ENCODE results near the gene GMPR2.
A peak's percentile ranks its signal among the peaks of the same experiment; 100 is the strongest.

Gene GMPR2

GRCh38 chr14:24207104-24207551, 25.6 kb upstream of the GMPR2 start:
- Histone ChIP-seq H3K9ac (ENCODE audit: low read depth, low read length, poor library complexity) (no peak overlapping the region), H4K91ac (ENCODE audit: low read depth, low read length, poor library complexity) (no peak overlapping the region), H3K4me2 (ENCODE audit: insufficient read depth, low read length, poor library complexity, severe bottlenecking) (no peak overlapping the region), H3K4ac (ENCODE audit: low read length) (no peak overlapping the region), H3K4me3 (ENCODE audit: low read length in 2 of 2) (no peak overlapping the region), H2AK5ac (ENCODE audit: low read depth, low read length) (no peak overlapping the region), H4K8ac (ENCODE audit: low read depth, low read length) (no peak overlapping the region), H2BK120ac (ENCODE audit: low read depth, low read length) (no peak overlapping the region), H3K79me1 (ENCODE audit: low read depth, low read length) (peaks cover 7% of the 10 kb centered on the region), H3K27ac (replicated peaks; ENCODE audit: low read length) (no peak overlapping the region), H2BK15ac (ENCODE audit: low read length) (no peak overlapping the region), H3K9me3 (replicated peaks in 1 of 2; ENCODE audit: control insufficient read depth in 2 of 2, insufficient read depth in 1 of 2, low read depth in 1 of 2, low read length in 2 of 2) (no peaks in the 10 kb centered on the region), H3K23ac (ENCODE audit: low read depth, low read length, poor library complexity) (no peak overlapping the region), H3K14ac (ENCODE audit: low read length) (no peak overlapping the region), H3K27me3 (ENCODE audit: control insufficient read depth in 3 of 3, insufficient read depth in 3 of 3, low read depth in 1 of 3, low read length in 3 of 3) (no peaks in the 10 kb centered on the region), H3K18ac (ENCODE audit: low read length) (no peak overlapping the region), H3K36me3 (replicated peaks in 1 of 2; ENCODE audit: control insufficient read depth in 2 of 2, insufficient read depth in 2 of 2, low read length in 2 of 2) (peaks cover 44 to 84% of the 10 kb centered on the region in 2 donors), H3K4me1 (ENCODE audit: control insufficient read depth in 2 of 2, insufficient read depth in 1 of 2, low read depth in 1 of 2, low read length in 2 of 2) (no peaks in the 10 kb centered on the region), H2BK12ac (ENCODE audit: low read length) (no peak overlapping the region), H2AFZ (ENCODE audit: low read length) (no peak overlapping the region), H2BK5ac (ENCODE audit: low read length) (no peak overlapping the region)
- no peak for DNase-seq (ENCODE audit: low spot score)
- WGBS, 2 donors (ENCODE audit: extremely low coverage in 2 of 2, insufficient read length in 2 of 2, insufficient replicate concordance in 1 of 2) = no CpG with 5 or more reads among the region's 5 CpGs

- no peak overlapping the region for H4K91ac ChIP-seq (ENCODE audit: low read depth, low read length, poor library complexity)
- no CpG with 5 or more reads among the region's 2 CpGs for WGBS, 2 donors (ENCODE audit: extremely low coverage in 2 of 2, insufficient read length in 2 of 2, insufficient replicate concordance in 1 of 2)
- no peak overlapping the region for H4K8ac ChIP-seq (ENCODE audit: low read depth, low read length)
- H3K4me1 ChIP-seq (ENCODE audit: control insufficient read depth in 2 of 2, insufficient read depth in 1 of 2, low read depth in 1 of 2, low read length in 2 of 2) = no peaks in the 10 kb centered on the region
- H3K27ac ChIP-seq (replicated peaks; ENCODE audit: low read length) = no peak overlapping the region
- H3K79me1 ChIP-seq (ENCODE audit: low read depth, low read length) = peaks cover 7% of the 10 kb centered on the region
- no peak overlapping the region for H2BK15ac ChIP-seq (ENCODE audit: low read length)
- H3K9me3 ChIP-seq (replicated peaks in 1 of 2; ENCODE audit: control insufficient read depth in 2 of 2, insufficient read depth in 1 of 2, low read depth in 1 of 2, low read length in 2 of 2) = no peaks in the 10 kb centered on the region
- H3K9ac ChIP-seq (ENCODE audit: low read depth, low read length, poor library complexity) = no peak overlapping the region
- H3K14ac ChIP-seq (ENCODE audit: low read length) = no peak overlapping the region
- H2AK5ac ChIP-seq (ENCODE audit: low read depth, low read length) = no peak overlapping the region
- no peak overlapping the region for H3K18ac ChIP-seq (ENCODE audit: low read length)
- no peaks in the 10 kb centered on the region for H3K27me3 ChIP-seq (ENCODE audit: control insufficient read depth in 3 of 3, insufficient read depth in 3 of 3, low read depth in 1 of 3, low read length in 3 of 3)
- H2BK12ac ChIP-seq (ENCODE audit: low read length) = no peak overlapping the region
- peaks cover 44 to 80% of the 10 kb centered on the region in 2 donors for H3K36me3 ChIP-seq (replicated peaks in 1 of 2; ENCODE audit: control insufficient read depth in 2 of 2, insufficient read depth in 2 of 2, low read length in 2 of 2)
- no peak overlapping the region for H3K23ac ChIP-seq (ENCODE audit: low read depth, low read length, poor library complexity)
- H2AFZ ChIP-seq (ENCODE audit: low read length) = no peak overlapping the region
- H3K4me3 ChIP-seq (ENCODE audit: low read length in 2 of 2) = no peak overlapping the region
- no peak overlapping the region for H3K4ac ChIP-seq (ENCODE audit: low read length)
- H3K4me2 ChIP-seq (ENCODE audit: insufficient read depth, low read length, poor library complexity, severe bottlenecking) = no peak overlapping the region
- no peak overlapping the region for H2BK120ac ChIP-seq (ENCODE audit: low read depth, low read length)
- H2BK5ac ChIP-seq (ENCODE audit: low read length) = no peak overlapping the region
- DNase-seq (ENCODE audit: low spot score) = no peak
Measured at GRCh38 chr14:24207625-24208024, 25.1 kb upstream of the GMPR2 start.

DNA sequence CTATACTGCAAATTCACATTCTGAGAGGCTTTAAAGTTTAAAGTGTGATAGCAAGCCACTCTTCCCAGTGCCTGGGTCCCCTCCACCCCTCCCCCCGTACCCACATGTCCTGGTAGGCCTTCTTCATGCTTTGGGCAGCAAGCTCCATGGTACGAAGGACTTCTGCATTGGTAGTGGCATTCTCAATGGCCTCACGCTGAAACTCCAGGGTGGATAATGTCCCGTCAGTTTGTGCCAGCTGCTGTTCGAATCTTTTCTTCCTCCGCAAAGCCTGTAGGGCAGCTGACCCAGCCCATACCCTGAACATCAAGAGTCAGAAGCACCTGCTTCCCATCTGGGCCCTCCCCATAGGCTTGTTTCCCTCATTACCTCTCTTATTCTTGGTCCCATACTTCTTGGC, 21.4 kb upstream of the GMPR2 start:
- H3K79me1 ChIP-seq (ENCODE audit: low read depth, low read length) = peaks cover 7% of the 10 kb centered on the region
- H3K18ac ChIP-seq (ENCODE audit: low read length) = no peak overlapping the region
- no peak overlapping the region for H2AK5ac ChIP-seq (ENCODE audit: low read depth, low read length)
- H2BK12ac ChIP-seq (ENCODE audit: low read length) = no peak overlapping the region
- H3K4ac ChIP-seq (ENCODE audit: low read length) = no peak overlapping the region
- H3K4me2 ChIP-seq (ENCODE audit: insufficient read depth, low read length, poor library complexity, severe bottlenecking) = no peak overlapping the region
- WGBS, 2 donors (ENCODE audit: extremely low coverage in 2 of 2, insufficient read length in 2 of 2, insufficient replicate concordance in 1 of 2) = no CpG with 5 or more reads among the region's 6 CpGs
- no peak overlapping the region for H2BK120ac ChIP-seq (ENCODE audit: low read depth, low read length)
- H2BK5ac ChIP-seq (ENCODE audit: low read length) = no peak overlapping the region
- no peak overlapping the region for H3K27ac ChIP-seq (replicated peaks; ENCODE audit: low read length)
- peaks cover 35 to 62% of the 10 kb centered on the region in 2 donors for H3K36me3 ChIP-seq (replicated peaks in 1 of 2; ENCODE audit: control insufficient read depth in 2 of 2, insufficient read depth in 2 of 2, low read length in 2 of 2)
- H4K91ac ChIP-seq (ENCODE audit: low read depth, low read length, poor library complexity) = no peak overlapping the region
- H3K9ac ChIP-seq (ENCODE audit: low read depth, low read length, poor library complexity) = peak overlapping the region; percentile 50
- no peak for DNase-seq (ENCODE audit: low spot score)
- no peaks in the 10 kb centered on the region for H3K9me3 ChIP-seq (replicated peaks in 1 of 2; ENCODE audit: control insufficient read depth in 2 of 2, insufficient read depth in 1 of 2, low read depth in 1 of 2, low read length in 2 of 2)
- no peak overlapping the region for H3K4me3 ChIP-seq (ENCODE audit: low read length in 2 of 2)
- no peaks in the 10 kb centered on the region for H3K27me3 ChIP-seq (ENCODE audit: control insufficient read depth in 3 of 3, insufficient read depth in 3 of 3, low read depth in 1 of 3, low read length in 3 of 3)
- H3K4me1 ChIP-seq (ENCODE audit: control insufficient read depth in 2 of 2, insufficient read depth in 1 of 2, low read depth in 1 of 2, low read length in 2 of 2) = peaks cover 4 to 5% of the 10 kb centered on the region in 2 donors
- H3K14ac ChIP-seq (ENCODE audit: low read length) = no peak overlapping the region
- peak overlapping the region; percentile 83 for H4K8ac ChIP-seq (ENCODE audit: low read depth, low read length)
- H3K23ac ChIP-seq (ENCODE audit: low read depth, low read length, poor library complexity) = peak overlapping the region; percentile 46
- H2BK15ac ChIP-seq (ENCODE audit: low read length) = no peak overlapping the region
- no peak overlapping the region for H2AFZ ChIP-seq (ENCODE audit: low read length)

GRCh38 chr14:24212924-24213865, 19.5 kb upstream of the GMPR2 start, which contains the start of gene CHMP4A:
Gene CHMP4A (minus strand): TSS chr14:24213488. CDS start chr14:24213439, 49 bp downstream.
- Histone ChIP-seq H3K9ac (ENCODE audit: low read depth, low read length, poor library complexity) (peak within 1 kb of the TSS; percentile 94), H3K27ac (replicated peaks; ENCODE audit: low read length) (peak within 1 kb of the TSS; percentile 96), H3K79me1 (ENCODE audit: low read depth, low read length) (no peaks in the 10 kb centered on the region), H3K36me3 (replicated peaks in 1 of 2; ENCODE audit: control insufficient read depth in 2 of 2, insufficient read depth in 2 of 2, low read length in 2 of 2) (peaks cover 24 to 58% of the 10 kb centered on the region in 2 donors), H2AK5ac (ENCODE audit: low read depth, low read length) (no peak within 1 kb of the TSS), H3K4me3 (ENCODE audit: low read length in 2 of 2) (peak within 1 kb of the TSS; percentile 62 to 90), H3K4me2 (ENCODE audit: insufficient read depth, low read length, poor library complexity, severe bottlenecking) (peak within 1 kb of the TSS; percentile 73), H2BK5ac (ENCODE audit: low read length) (no peak within 1 kb of the TSS), H2BK12ac (ENCODE audit: low read length) (no peak within 1 kb of the TSS), H3K9me3 (replicated peaks in 1 of 2; ENCODE audit: control insufficient read depth in 2 of 2, insufficient read depth in 1 of 2, low read depth in 1 of 2, low read length in 2 of 2) (no peaks in the 10 kb centered on the region), H3K4ac (ENCODE audit: low read length) (no peak within 1 kb of the TSS), H4K8ac (ENCODE audit: low read depth, low read length) (no peak within 1 kb of the TSS), H3K14ac (ENCODE audit: low read length) (peak within 1 kb of the TSS; percentile 77), H2AFZ (ENCODE audit: low read length) (peak within 1 kb of the TSS; percentile 85), H2BK120ac (ENCODE audit: low read depth, low read length) (no peak within 1 kb of the TSS), H3K27me3 (ENCODE audit: control insufficient read depth in 3 of 3, insufficient read depth in 3 of 3, low read depth in 1 of 3, low read length in 3 of 3) (no peaks in the 10 kb centered on the region), H3K4me1 (ENCODE audit: control insufficient read depth in 2 of 2, insufficient read depth in 1 of 2, low read depth in 1 of 2, low read length in 2 of 2) (peaks cover 4 to 5% of the 10 kb centered on the region in 2 donors), H3K18ac (ENCODE audit: low read length) (peak within 1 kb of the TSS; percentile 96), H3K23ac (ENCODE audit: low read depth, low read length, poor library complexity) (peak within 1 kb of the TSS; percentile 98), H2BK15ac (ENCODE audit: low read length) (no peak within 1 kb of the TSS), H4K91ac (ENCODE audit: low read depth, low read length, poor library complexity) (no peak within 1 kb of the TSS)
- WGBS, 2 donors (ENCODE audit: extremely low coverage in 2 of 2, insufficient read length in 2 of 2, insufficient replicate concordance in 1 of 2) = no CpG with 5 or more reads among the region's 53 CpGs
- peak; percentile 94 for DNase-seq (ENCODE audit: low spot score)
